VCaP (cell line): ENCODE data around the gene KSR1.

Experiments
- H3K27ac ChIP-seq: fragments of 450-650 bp; 2 replicates; pipeline ENCODE4 v1.5.1; 2017
- TF ChIP-seq, protein P1 (sequence below): fragments of 450-650 bp; conservative IDR thresholded peaks from 2 replicates; pipeline ENCODE4 v1.5.1; 2017; ENCODE audit warnings: mild to moderate bottlenecking, moderate library complexity

Gene KSR1

DNA sequence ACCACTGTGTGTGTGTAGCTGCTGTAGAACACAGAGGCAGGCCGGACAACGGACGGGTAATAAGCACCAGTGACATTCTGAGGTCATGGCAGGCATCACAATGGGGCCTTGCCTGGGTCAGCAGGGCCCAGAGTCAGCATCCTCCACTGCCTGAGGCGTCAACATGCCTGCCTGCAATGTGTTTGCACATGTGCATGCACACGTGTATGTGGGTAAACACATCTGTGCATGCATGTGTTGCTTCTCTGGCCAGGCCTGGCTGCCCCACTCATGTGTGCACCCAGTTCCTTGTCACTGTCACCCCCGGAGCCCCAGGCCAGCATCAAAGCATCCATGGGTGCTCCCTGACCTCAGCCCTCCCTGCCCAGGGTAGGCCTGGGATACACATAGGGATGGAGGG is 218.1 kb downstream of the KSR1 start:
- no peak overlapping the region for H3K27ac ChIP-seq
- TF ChIP-seq, protein P1, sequence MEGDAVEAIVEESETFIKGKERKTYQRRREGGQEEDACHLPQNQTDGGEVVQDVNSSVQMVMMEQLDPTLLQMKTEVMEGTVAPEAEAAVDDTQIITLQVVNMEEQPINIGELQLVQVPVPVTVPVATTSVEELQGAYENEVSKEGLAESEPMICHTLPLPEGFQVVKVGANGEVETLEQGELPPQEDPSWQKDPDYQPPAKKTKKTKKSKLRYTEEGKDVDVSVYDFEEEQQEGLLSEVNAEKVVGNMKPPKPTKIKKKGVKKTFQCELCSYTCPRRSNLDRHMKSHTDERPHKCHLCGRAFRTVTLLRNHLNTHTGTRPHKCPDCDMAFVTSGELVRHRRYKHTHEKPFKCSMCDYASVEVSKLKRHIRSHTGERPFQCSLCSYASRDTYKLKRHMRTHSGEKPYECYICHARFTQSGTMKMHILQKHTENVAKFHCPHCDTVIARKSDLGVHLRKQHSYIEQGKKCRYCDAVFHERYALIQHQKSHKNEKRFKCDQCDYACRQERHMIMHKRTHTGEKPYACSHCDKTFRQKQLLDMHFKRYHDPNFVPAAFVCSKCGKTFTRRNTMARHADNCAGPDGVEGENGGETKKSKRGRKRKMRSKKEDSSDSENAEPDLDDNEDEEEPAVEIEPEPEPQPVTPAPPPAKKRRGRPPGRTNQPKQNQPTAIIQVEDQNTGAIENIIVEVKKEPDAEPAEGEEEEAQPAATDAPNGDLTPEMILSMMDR: no peak
